HepG2 (cell line): ENCODE data around the gene BPI. TPM values are rescaled to one million over a fixed set of nuclear protein-coding genes. Genes with fewer than 3 reads are reported as not detected.

Source experiments
- ATAC-seq: fragments of 200-7000 bp; cut with Tn5 transposase; 3 replicates; pipeline ENCODE4 v1.9.1; 2020; ENCODE audit warnings: mild to moderate bottlenecking, moderate library complexity
- BruUV-seq: library from RNA; stranded (reverse); fragments of 400-500 nt; replicated peaks from 2 replicates; lab custom pipeline; 2021; lab: Mats Ljungman, UMichigan
- CTCF ChIA-PET: fragments of 300-600 bp; formaldehyde crosslinking; extraction: SDS; loops from one replicate; lab custom pipeline; 2021; ENCODE audit warnings: low total read pairs, inconsistent platforms, low intra/inter-chr PET ratio; lab: Yijun Ruan, JAX
- POLR2A ChIA-PET: fragments of 350-600 bp; sonication (Branson Sonifier 250); formaldehyde crosslinking; loops from one replicate; lab custom pipeline; 2020; ENCODE audit warnings: antibody characterized with exemption, inconsistent platforms; lab: Yijun Ruan, JAX
- DNase-seq: peaks from one replicate; pipeline ENCODE4 v3.0.0-alpha.2; 2015; ENCODE audit warnings: low spot score
- FAIRE-seq: peaks from 3 replicates; lab custom pipeline; 2011; peaks lifted over from hg19 to GRCh38; lab: Jason Lieb, UNC
- H2AFZ ChIP-seq: one replicate; pipeline ENCODE4 v1.6.1; 2011; ENCODE audit warnings: low read length, inconsistent platforms
- H3K27ac ChIP-seq: fragments of 300-600 bp; 3 replicates; pipeline ENCODE4 v1.8.0; 2011; ENCODE audit warnings: mixed run types, mild to moderate bottlenecking, mixed read lengths, low read length, inconsistent platforms; ENCODE audit not compliant: insufficient read depth; ENCODE audit errors: extremely low read length
- H3K27me3 ChIP-seq, 2 experiments: fragments of 200-600 bp in 1 of 2; 2 replicates in 1 of 2; 3 replicates in 1 of 2; pipeline versions ENCODE4 v1.6.0 to v1.8.0; 2011; ENCODE audit warnings: low read length in 2 of 2, mild to moderate bottlenecking in 2 of 2, moderate library complexity in 2 of 2, inconsistent platforms in 1 of 2; ENCODE audit not compliant: insufficient read depth in 2 of 2, control insufficient read depth in 1 of 2
- H3K36me3 ChIP-seq, 2 experiments: fragments of 200-600 bp in 1 of 2; replicated peaks in 1 of 2; 2 replicates in 1 of 2; 3 replicates in 1 of 2; pipeline versions ENCODE4 v1.5.1 to v1.8.0; 2011; ENCODE audit warnings: low read length in 2 of 2, inconsistent platforms in 1 of 2; ENCODE audit not compliant: insufficient read depth in 2 of 2, control insufficient read depth in 1 of 2
- H3K4me1 ChIP-seq: 2 replicates; pipeline ENCODE4 v1.5.1; 2012; ENCODE audit warnings: low read length, inconsistent platforms; ENCODE audit not compliant: insufficient read depth
- H3K4me2 ChIP-seq: 2 replicates; pipeline ENCODE4 v1.6.0; 2011; ENCODE audit warnings: low read depth, low read length, inconsistent platforms
- H3K4me3 ChIP-seq, 3 experiments: fragments of 200-600 bp in 1 of 3; sonication (generic), shearing (Covaris generic) in 1 of 3; replicated peaks in 1 of 3; 2 replicates each; pipeline ENCODE4 v1.5.1; 2011 to 2016; ENCODE audit warnings: low read length in 3 of 3, inconsistent platforms in 2 of 3, low read depth in 2 of 3, mild to moderate bottlenecking in 2 of 3, control low read depth in 1 of 3, mixed read lengths in 1 of 3; ENCODE audit not compliant: insufficient read depth in 1 of 3
- H3K79me2 ChIP-seq: one replicate; pipeline ENCODE4 v1.6.1; 2011; ENCODE audit warnings: low read length, inconsistent platforms; ENCODE audit not compliant: insufficient read depth
- H3K9ac ChIP-seq: 2 replicates; pipeline ENCODE4 v1.6.0; 2011; ENCODE audit warnings: mild to moderate bottlenecking, low read depth, low read length, inconsistent platforms; ENCODE audit not compliant: insufficient read depth
- H3K9me3 ChIP-seq: 2 replicates; pipeline ENCODE4 v1.5.1; 2012; ENCODE audit warnings: mild to moderate bottlenecking, low read length
- H4K20me1 ChIP-seq: 2 replicates; pipeline ENCODE4 v1.6.0; 2011; ENCODE audit warnings: inconsistent platforms, mild to moderate bottlenecking, low read length, moderate library complexity; ENCODE audit not compliant: insufficient read depth
- HOXA7 ChIP-seq: sonication (generic); formaldehyde crosslinking; IDR thresholded peaks from 2 replicates; pipeline ENCODE4 v1.8.1; 2022; ENCODE audit warnings: mild to moderate bottlenecking, missing genetic modification reagents, moderate library complexity
- KDM6A ChIP-seq: IDR thresholded peaks from 2 replicates; pipeline ENCODE4 v1.6.1; 2016; ENCODE audit warnings: low read depth
- NFYC ChIP-seq: IDR thresholded peaks from 2 replicates; pipeline ENCODE4 v1.6.1; 2016; ENCODE audit warnings: missing genetic modification reagents, missing compliant biosample characterization
- NR1H2 ChIP-seq: sonication (generic); formaldehyde crosslinking; IDR thresholded peaks from 2 replicates; pipeline ENCODE4 v1.8.1; 2022; ENCODE audit warnings: low read depth, missing genetic modification reagents, borderline replicate concordance
- TEAD3 ChIP-seq: optimal IDR thresholded peaks from 2 replicates; pipeline ENCODE3; 2016; ENCODE audit warnings: borderline replicate concordance
- ZNF230 ChIP-seq: sonication (generic); formaldehyde crosslinking; IDR thresholded peaks from 2 replicates; pipeline ENCODE4 v1.4.0; 2020; ENCODE audit warnings: mild to moderate bottlenecking, missing genetic modification reagents
- ZNF253 ChIP-seq: sonication (generic); formaldehyde crosslinking; IDR thresholded peaks from 2 replicates; pipeline ENCODE4 v1.8.0; 2022; ENCODE audit warnings: mild to moderate bottlenecking, missing genetic modification reagents, borderline replicate concordance
- ZNF484 ChIP-seq: sonication (generic); formaldehyde crosslinking; IDR thresholded peaks from 2 replicates; pipeline ENCODE4 v1.5.1; 2020; ENCODE audit warnings: mild to moderate bottlenecking, low read depth, missing genetic modification reagents, borderline replicate concordance
- ZNF546 ChIP-seq: sonication (generic); formaldehyde crosslinking; conservative IDR thresholded peaks from 2 replicates; pipeline ENCODE4 v1.8.1; 2023; ENCODE audit warnings: mild to moderate bottlenecking, missing genetic modification reagents
- ZNF552 ChIP-seq: sonication (generic); formaldehyde crosslinking; IDR thresholded peaks from 2 replicates; pipeline ENCODE4 v1.9.0; 2022; ENCODE audit warnings: missing genetic modification reagents, mild to moderate bottlenecking, borderline replicate concordance
- ZNF598 ChIP-seq: sonication (generic); formaldehyde crosslinking; IDR thresholded peaks from 2 replicates; pipeline ENCODE4 v1.5.1; 2020; ENCODE audit warnings: mild to moderate bottlenecking, missing genetic modification reagents, borderline replicate concordance
- ZSCAN22 ChIP-seq: sonication (generic); formaldehyde crosslinking; IDR thresholded peaks from 2 replicates; pipeline ENCODE4 v1.4.0; 2020; ENCODE audit warnings: mild to moderate bottlenecking, missing genetic modification reagents
- WGBS: methylation state at CpG from one replicate; pipeline ENCODE4 v1.1.6; 2017; ENCODE audit warnings: low lambda C conversion rate; 5-methylcytosine and 5-hydroxymethylcytosine counted together
- in situ Hi-C: cut with HindIII; loops from 2 replicates; pipeline ENCODE4 v1.10.0; 2017; ENCODE audit warnings: low pct_unique_long_range_greater_than_20kb; ENCODE audit not compliant: extremely low pct_ligation_motif_present
- intact Hi-C: fragments of 100-400 bp; cut with micrococcal nuclease; formaldehyde crosslinking; loops from one replicate; pipeline ENCODE4 v1.10.0; 2022; ENCODE audit not compliant: unreplicated experiment
- polyA plus RNA-seq, 8 experiments: library from polyadenylated mRNA; depleted of rRNA in 3 of 8; stranded (reverse) in 7 of 8; unstranded in 1 of 8; fragments of >200 nt; fragmentation: Illumina TruSeq in 4 of 8; extraction: Trizol in 4 of 8; gene quantifications; 2 replicates each; pipeline versions ENCODE4 v1.2.1 to v1.2.3, GENCODE V29; 2011 to 2016; ENCODE audit warnings: low read depth in 4 of 8, missing spikeins in 1 of 8, mixed read lengths in 1 of 8; ENCODE audit not compliant: insufficient read depth in 1 of 8
- total RNA-seq, 5 experiments: library from RNA; depleted of rRNA; stranded (reverse); fragments of >200 nt; fragmentation: Illumina TruSeq; extraction: Trizol; gene quantifications; 2 replicates each; pipeline ENCODE4 v1.2.3, GENCODE V29; 2016; ENCODE audit warnings: low read depth in 1 of 5

The BPI gene
- total and polyA plus RNA-seq, 2 of the 13 experiments (the other 11 are each of a cell fraction or from before 2014, with no cell fraction given): not detected

DNA sequence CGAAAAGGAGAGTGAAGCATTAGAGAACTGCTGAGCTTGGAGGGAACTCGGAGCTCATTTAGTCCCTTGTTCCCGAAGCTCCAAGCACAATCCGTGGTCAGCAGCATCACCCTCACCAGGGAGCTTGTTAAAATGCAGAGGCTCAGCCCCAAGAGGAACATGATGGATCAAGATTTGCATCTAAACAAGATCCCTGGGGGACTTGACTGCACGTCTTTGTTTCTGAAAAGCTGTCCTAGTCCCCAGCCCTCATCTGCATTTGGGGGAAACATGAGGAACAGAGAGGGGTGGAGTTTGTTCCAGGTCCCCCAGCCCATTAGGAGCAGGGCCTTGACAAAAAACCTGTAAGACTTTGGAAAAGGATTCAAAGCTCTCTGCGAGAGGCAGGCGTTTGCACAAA lies 38.3 kb downstream of the BPI start:
- CTCF ChIA-PET: no interaction called here
- Histone ChIP-seq H3K27me3 (peaks cover 0 to 1% of the 10 kb centered on the region in 2 experiments; a peak in 1 of 5 replicates), H3K4me2 (no peak overlapping the region), H3K9ac (no peak overlapping the region), H3K79me2 (no peaks in the 10 kb centered on the region), H3K27ac (no peak overlapping the region), H3K9me3 (peaks cover 16% of the 10 kb centered on the region), H3K36me3 (no peaks in the 10 kb centered on the region), H3K4me3 (no peak overlapping the region), H2AFZ (peak overlapping the region; percentile 91), H3K4me1 (peaks cover 35% of the 10 kb centered on the region), H4K20me1 (no peaks in the 10 kb centered on the region)
- WGBS: 44% methylated on average over 7 of the region's 7 CpGs
- in situ Hi-C loops (no loop called here), intact Hi-C loops (no loop called here)
- no TSS peak for BruUV-seq
- DNase-seq (no peak), FAIRE-seq (no peak), ATAC-seq (no peak)
- POLR2A ChIA-PET: no interaction called here
- TF ChIP-seq KDM6A (no peak), NR1H2 (CRISPR knock-in tag) (no peak), HOXA7 (CRISPR knock-in tag) (no peak), ZNF253 (CRISPR knock-in tag) (no peak), ZNF546 (CRISPR knock-in tag) (peak; percentile 5; the same call in 1 of the 2 replicates), ZNF230 (CRISPR knock-in tag) (no peak), ZNF484 (CRISPR knock-in tag) (no peak), ZSCAN22 (CRISPR knock-in tag) (no peak), ZNF552 (no peak), TEAD3 (CRISPR knock-in tag) (peak; percentile 13), NFYC (CRISPR knock-in tag) (no peak), ZNF598 (no peak)
